ENCODE measurements around the gene CDCA4.
A peak's percentile ranks its signal among the peaks of the same experiment; 100 is the strongest.

The CDCA4 gene

DNA sequence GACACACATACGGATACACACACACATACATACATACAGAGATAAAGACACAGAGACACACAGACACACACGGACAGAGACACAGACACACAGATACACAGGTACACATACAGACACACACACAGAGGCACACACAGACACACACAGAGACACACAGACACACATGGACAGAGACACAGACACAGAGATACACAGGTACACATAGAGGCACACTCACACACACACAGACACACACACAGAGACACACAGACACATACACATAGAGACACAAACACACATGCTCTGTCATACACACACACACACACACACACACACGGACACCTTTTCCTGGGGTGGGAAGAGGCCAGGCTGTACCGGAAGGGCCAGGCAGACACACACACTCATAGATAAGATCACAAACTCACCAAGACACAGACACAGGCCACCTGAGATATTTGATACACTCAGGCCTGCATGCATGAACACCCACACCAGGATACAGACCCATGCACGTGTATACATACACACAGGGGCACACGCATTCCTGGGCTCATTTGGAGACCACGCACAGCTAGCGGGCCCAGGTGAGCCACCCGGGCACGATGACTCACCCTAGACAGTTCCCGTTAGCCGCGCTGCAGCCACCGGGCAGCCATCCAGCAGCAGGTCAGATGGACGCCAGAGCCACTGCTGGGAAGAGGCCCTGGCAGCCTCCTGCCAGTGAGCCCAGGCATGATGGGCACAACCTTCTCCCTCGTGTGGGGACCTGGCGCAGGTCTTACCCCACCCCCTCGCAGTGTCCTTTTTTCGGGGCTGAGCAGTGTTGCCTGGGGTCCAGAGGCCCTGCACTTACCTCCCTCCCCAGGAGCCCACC is 40.9 kb downstream of the CDCA4 start:
- intact Hi-C loops (cut with DNase I) = no loop called here
- peak in 4 of 10 donors; percentile 27 to 87 (median 68) for DNase-seq

DNA sequence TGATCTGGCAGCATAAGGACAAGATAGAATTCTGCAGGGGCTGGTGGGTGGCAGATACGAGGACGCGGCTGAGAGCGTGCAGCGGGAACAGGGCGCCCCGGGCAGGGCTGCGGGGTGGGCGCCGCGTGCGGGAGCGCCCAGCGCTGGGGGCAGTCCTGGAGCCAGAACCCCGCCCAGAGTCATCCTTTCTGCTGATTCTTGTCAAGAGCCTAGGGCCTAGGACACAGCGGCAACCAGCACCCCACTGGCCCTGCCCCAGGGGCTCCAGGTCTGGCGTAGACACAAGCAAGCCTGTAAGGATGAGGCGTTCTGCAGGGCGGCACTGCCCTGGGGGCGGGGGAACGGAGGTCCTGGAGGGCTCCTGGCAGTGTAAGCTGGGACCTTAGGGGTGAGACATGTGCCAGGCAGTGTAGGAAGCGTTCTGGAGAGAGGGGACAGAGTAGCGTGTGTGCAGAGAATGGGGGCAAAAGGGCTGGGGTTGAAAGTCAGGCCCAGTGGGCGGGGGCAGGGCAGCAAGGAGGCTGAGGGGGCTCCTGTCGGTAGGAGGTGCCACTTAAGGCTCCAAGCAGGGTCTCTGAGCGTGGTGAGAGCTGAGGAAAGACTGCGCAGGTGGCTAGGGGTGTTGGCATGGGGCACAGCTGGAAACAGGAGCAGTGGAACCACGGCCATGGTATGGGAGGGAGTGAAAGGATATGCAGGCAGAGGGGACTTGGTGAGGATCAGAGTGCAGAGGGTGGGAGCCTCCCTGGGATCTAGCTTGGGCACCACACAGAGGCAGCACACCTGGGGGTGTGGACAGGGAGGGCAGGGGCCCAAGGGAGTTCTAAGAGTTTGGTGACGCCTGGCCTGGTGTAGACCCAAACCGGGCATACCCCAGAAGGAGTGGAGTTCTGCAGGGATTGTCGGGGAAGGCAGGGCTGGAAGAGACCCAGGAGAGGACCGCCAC is 41.9 kb downstream of the CDCA4 start:
- intact Hi-C loops (cut with DNase I) = no loop called here
- peak in 4 of 10 donors; percentile 26 to 78 (median 74) for DNase-seq

DNA sequence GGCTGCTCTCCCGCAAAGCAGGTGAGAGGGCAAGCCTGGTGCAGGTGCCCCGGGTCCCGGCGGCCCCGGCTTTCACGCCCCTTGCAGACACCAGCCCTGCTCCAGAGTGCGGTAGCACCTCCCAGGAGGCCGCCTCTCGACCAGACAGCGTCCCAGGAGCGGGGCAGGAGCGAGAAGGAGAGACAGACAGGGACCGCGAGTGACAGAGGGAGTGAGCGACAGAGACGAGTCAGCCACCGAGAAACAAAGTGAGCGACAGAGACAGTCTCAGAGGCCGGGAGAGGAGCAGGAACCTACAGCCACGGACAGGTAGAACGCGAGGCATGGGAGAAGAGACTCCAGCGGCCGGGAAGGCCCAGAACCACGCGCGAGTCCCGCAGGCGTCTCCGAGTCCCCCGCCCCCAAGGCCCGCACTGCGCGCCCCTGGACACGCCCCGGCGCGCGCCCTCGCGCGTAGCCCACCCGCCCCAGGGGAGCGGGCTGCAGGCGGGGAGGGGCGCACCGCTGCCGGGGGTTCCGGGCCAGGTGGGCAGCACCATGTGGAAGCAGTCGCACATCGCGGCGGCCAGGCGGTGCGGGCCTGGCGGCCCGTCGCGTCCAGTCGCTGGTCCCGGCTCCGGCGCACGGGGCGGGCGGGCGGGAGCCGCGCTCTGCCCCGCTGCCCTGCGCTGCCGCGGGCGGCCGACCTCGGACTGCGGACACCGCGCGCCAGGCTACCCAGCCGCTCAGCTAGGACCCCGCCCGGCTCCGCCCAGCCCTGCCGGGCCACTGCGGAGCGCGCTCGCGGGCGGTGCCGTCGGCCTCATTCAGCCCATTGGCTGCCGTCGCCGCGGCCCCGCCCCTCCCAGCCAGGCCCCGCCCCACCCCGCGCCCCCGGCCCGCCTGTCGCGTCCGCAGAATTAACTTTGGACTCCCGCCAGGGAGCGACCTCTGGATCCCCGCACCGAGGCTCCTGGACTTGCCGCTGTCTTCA is 42.9 kb downstream of the CDCA4 start, which contains the start of gene AHNAK2:
Gene AHNAK2, minus strand, starts transcription at position 694 of the 973 bp plus-strand sequence. Its CDS starts 137 bp downstream, at position 557.
- intact Hi-C loops (cut with DNase I) = no loop called here
- DNase-seq = peak in 9 of 10 donors; percentile 42 to 94 (median 63)

DNA sequence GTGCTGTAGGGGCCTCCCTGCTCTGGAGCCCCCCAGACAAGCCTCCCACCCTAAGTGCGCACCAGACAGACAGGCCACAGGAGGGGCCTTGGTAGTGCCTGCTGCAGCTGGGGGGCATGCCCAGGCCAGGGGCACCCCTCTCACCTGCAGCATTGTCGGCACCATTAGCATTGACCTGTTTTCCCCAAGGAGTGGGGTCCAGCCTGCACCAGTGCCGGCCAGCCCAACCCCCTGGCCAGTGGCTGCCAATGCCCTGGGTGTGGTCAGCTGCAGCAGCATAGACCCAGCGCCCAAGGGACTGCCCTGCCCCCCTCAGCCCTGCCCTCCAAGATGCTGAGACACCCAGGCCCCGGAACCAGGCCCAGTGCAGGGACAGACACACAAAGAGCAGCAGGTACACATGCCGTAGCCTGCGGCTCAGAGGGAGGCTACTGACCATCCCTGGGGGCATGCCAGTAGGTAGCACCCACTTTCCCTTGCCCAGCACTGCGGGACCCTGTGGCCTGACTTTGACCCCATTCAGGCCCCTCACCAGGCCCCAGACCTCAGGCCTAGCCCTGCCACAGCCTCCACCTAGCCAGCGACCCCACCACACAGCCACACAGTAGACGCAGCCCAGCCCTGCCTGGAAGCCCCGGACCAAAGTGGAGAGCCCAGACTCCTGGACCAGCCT is 43.7 kb downstream of the CDCA4 start:
- peak in 4 of 10 donors; percentile 23 to 83 (median 70) for DNase-seq
- intact Hi-C loops (cut with DNase I) = no loop called here

DNA sequence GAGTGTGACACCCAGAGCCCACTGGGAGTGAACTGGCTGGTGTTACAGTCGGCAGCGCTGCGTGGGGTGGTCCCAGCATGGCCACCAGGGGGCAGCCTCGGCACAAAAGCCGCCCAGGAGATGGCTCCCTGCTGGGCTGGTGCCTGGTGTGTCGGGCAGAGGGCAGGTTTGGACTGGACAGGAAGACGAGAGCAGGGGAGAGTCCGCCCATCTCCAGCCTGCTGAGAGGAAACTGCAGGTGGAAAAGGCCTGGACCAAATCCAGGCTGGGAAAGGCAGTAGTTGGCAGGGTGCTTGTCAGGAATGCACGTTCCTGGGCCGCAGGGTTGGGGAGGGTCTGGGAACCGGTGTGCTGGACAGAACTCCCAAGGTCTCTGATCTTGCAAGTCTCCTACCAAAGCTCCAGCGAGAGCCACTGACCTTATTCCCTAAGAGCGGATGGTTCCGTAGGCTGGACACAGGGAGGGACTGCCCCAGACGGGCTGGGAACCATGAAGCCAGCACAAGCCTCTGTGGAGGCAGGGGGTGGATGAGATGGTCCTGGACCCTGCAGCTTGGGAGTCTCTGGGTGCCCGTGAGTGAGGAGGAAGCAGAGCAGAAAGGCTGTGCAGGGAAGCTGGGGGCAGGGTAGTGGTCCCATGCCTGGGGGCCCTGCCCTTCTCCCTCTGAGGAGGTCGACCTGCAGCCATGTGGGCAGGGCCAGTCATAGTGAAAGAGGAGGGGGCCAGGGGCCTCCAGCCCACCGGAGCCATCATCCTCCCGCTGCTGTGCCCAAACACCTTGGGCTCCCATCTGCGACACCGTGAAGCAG is 44.5 kb downstream of the CDCA4 start:
- intact Hi-C loops (cut with DNase I) = loop anchor here (1.0 kb wide), 1 partner anchor 69 kb away; no protein-coding TSS in a partner anchor
- DNase-seq = peak; percentile 50 to 96 (median 76)

DNA sequence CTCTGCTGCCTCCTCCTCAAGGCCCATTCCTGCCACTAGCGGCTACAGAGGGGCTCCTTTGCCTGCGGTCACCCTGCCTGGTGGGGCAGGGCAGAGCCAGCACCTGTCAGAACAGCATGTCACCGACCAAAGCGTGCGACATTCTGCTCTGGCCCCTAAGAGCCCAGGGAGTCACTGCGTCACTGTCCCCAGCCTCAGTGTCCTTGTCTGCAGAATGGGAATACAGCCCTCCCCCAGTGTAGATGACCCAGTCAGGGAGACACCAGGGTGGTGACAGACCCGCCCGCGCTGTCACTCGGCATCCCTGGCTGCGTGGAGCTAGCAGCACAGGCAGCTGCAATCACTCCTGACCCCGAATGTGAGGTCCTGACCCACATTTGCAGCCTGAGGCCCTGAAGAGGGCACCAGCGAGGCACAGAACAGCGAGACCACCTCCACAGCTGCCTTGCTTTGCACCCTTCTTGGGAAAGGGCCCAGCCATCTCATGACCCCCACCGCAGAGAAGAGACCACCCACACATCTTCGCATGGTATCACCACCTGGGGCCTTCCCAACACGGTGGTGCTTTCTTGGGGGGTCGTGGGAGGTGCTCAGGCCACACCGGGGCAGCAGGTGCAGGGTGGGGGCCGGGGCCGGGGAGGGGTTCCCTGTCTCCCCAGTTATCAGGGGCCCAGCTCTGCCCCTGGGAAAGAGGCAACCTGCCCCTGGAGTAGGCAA is 45.2 kb downstream of the CDCA4 start:
- intact Hi-C loops (cut with DNase I) = loop anchor here (1.0 kb wide), 1 partner anchor 70 kb away; no protein-coding TSS in a partner anchor
- peak in 4 of 10 donors; percentile 20 to 72 (median 49) for DNase-seq

DNA sequence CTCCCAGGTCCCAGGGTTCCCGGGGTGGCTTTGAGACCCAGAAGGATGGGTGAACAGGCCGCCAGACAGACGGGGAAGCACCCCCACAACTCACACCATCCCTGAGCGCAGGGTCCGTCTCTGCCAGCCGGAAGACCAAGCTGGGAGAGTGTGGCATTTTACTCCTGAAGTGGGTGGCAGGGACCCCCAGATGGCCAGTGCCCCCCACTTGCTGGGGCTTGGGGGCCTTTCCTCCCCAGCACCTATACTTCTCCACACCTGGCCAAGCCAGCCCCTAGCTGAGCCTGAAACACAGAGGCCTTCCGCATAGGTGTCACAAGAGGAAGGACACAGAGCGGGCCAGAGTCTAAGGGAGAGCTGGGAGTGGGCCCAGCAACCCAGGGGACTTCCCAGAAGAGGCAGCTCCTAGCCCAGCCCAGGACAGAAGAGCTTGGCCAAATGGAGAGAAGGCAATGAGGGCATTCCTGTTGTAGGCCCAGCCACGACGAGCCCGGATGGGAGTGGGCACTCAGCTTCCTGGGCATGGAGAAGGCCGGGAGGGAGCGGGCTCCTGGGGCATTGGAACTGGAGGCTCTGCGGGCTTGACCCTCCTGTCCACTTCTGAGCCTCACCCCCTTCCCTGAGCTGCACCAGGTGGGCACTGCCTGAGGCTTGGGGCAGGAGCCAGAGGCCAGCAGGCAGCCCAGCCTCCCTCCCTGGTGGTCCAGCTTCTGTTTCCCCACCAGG is 46.1 kb downstream of the CDCA4 start:
- intact Hi-C loops (cut with DNase I) = no loop called here
- DNase-seq = peak in 3 of 10 donors; percentile 48 to 78 (median 78)

DNA sequence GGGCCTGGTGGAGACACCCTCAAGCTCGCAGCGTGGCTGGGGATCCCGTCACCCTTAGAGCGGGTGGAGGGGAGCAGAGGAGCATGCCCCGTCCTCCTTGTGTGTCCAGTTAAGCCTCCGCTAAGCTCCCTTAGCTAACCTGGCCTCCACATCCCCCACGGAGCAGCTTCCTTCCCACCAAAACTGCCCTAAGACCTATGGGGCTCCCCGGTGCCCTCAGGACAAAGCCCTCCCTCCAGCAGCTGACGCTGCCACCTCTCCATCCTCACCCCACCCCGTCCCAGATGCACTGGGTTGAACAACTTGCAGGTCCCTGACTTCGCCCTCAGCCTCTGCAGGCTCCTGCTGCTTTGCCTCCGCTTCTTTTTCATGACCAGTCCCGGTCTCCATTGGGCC is 46.7 kb downstream of the CDCA4 start:
- DNase-seq = peak in 2 of 10 donors; percentile 41 to 68
- intact Hi-C loops (cut with DNase I) = no loop called here

DNA sequence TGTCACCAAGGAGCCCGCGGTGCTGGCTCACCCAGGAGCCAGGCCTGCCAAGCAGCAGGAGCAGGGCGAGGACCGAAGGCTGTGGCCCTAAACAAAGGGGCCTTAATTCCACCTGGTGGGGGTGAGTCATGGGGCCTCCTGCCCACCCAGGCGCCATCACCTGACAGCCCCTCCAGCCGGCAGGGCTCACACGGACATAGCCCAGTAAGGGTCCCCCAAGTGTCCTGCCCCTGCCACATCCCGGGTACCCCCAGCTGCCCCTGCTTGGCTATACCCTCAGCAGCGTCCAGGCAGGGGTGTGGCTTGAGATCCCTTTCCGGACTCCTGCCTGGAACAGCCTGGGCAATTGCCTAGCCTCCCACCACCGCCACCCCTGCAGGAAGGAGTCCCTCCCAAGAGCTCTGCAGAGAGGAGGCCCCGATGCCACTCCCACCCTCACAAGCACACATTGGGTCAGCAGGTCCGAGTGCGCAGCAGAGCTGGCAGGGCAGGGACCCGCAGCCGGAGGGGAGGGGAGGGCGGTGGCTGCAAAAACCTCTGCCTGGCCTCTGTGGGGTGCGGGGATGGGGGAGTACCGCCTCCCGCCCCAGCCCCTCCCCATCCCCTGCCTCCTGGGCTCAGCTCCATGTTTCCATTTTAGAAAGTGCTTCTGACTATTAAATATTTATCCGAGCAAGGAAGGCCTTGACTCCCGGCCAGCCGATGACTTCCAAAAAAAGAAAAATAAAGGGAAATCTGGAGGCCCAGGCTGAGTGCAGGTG is 47.3 kb downstream of the CDCA4 start:
- intact Hi-C loops (cut with DNase I) = no loop called here
- DNase-seq = peak in 3 of 10 donors; percentile 70 to 87 (median 75)

DNA sequence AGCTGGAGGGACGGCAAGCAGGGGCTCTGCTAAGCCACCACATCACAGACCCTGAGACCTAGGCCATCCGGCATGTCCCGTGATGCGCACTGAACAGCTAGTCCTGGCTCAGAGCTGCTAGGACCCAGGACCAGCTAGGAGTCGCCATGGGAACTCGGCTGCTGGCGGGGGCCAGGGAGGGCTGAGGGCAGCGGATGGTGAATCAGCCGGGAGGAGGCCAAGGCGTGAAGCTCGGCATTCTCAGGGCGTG is 47.8 kb downstream of the CDCA4 start:
- intact Hi-C loops (cut with DNase I) = no loop called here
- peak in 5 of 10 donors; percentile 47 to 93 (median 84) for DNase-seq

DNA sequence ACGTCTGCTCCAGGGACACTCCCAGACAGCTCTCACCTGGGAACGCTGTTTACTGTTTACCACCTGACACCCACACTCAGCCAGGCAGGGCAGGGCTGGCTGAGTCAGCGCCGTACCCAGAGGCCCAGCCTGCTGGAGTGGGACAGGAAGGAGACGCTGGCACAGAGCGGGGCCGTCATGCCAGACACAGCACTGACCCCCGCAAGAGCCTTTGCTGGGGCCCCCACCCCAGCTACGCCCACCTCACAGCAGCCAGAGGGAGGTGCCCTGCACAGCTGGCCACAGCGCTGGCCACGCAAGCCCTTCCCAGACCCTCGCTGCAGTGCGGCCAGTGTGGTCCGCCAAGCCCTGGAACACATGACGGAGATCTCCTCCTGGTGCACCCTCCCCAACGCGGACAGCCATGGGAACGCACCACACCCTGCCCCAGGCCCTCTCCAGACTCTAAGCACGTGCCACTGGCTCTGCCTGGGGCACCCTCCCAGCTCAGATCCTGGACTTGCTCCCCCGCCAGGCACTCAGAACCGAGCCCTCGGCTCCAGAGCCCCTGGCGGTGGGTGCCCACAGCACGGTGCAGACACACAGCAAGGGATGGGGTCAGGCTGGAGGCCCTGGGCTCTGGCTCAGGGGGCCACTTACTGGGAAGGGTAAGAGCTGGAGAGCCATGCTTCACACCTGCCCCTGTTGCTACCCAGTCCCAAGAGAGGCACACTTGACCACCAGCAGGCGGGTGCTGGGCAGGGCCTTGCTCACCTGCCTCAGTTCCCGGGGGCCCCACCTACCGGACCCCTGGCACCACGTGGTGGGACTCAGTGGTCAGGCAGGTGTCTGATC is 48.4 kb downstream of the CDCA4 start:
- DNase-seq = peak in 3 of 10 donors; percentile 67 to 81 (median 76)

DNA sequence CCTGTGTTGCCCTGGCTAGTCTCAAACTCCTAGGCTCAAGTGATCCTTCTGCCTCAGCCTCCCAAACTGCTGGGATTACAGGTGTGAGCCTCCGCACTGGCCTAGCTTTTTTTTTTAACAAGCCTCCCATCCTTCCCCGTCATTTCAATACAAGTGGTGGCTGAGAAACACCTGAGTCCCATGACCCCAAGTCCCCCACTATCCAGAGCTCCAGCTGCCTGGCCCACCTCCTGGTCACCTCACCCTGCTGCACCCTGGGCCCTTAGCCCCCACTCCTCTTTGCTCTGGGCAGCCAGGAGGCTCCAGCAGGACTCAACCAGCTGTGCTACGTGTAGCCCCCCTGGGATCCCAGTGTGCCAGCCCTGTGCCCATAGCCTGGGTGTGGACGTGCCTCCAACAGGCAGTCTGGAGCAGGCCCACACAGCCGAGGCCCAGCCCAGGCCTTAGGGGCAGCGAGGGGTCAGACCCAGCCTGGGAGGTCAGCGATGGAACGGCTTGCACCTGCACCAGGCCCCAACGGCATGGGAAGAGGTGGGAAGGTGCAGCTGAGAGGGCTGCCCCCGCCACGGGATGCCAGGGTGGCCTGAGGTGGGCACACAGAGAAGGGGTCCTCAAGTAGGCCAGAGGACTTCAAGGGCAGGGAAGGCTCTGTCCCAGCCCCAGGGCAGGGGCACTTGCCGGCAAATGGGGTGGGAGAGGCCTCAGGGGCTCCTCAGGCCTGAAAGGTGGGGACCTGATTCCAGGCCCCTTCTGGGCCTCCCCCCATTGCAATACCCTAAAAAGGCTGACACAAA is 49.2 kb downstream of the CDCA4 start:
- DNase-seq = peak in 3 of 10 donors; percentile 64 to 77 (median 71)
- intact Hi-C loops (cut with DNase I) = no loop called here

More for the DNA sequence above, 48.4 kb downstream of the CDCA4 start:
- intact Hi-C loops (cut with DNase I) = no loop called here

DNA sequence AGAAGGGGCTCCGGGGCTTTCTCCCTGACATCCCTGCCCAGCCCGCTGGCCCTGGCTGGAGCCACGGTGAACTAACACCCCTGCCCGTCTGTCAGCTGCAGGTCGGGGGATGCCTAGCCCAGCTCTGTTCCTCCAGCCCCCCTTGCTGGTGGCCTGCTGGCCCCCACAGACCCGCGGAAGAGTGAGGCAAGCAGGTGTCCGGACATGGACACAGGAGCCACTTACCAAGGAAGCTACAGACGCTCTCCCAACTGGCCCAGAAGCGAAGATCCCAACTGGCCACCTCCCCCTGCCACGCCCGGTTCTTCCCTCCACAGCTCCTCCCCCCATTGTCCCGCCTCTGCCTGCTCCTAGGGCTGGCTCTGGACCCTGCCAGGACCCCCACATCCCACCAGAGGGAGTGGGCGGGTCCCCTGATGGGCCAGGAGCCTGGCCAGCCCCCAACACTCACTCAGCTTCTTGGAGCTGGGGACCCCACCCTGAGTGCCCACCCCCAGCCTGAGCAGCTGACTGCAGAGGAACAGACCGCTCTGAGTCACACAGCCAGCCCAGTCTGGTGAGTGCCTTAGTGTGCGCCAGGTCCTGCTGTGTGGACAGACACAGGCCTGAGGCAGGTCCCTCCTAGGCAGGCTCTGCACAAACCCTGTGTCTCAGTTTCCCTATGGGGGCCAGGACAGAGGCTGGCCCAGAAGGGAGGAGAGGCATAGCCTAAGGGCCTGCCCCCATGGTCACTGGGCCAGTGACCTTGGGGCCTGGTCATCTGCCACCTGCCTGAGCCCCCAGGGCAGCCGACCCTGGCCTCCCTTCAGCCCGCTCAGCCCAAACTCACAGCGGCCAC is 50.4 kb downstream of the CDCA4 start:
- peak in 4 of 10 donors; percentile 5 to 75 (median 57) for DNase-seq
- intact Hi-C loops (cut with DNase I) = no loop called here

All from posterior cingulate gyrus (tissue), 11 donors.